ENCODE data around the gene COG7.
"Not testable (repeated sequence)": the region's sequence is repeated elsewhere in the genome, so short reads cannot be mapped to it uniquely, and the experiment has no call there.

Gene COG7

DNA sequence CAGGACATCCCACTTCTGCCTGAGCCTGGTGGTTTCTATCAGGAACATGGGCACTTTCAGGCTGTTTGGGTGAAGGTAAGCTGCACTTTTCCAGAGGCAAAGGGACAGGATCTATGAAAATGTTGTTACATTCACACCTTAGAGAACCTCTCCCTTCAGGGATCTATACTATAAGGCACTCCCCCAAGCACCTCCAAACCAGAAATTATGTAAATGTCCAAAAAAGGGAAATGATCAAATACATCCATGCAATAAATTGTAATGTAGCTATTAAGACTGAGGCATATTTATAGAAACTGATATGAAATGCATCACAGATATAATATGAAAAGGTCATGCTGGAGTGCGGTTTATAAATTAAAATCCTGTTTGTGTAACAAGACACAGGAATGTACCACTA is 23.3 kb upstream of the COG7 start:
- DNase-seq (ENCODE audit: low read depth in 2 of 2, low spot score in 1 of 2) = no peak

DNA sequence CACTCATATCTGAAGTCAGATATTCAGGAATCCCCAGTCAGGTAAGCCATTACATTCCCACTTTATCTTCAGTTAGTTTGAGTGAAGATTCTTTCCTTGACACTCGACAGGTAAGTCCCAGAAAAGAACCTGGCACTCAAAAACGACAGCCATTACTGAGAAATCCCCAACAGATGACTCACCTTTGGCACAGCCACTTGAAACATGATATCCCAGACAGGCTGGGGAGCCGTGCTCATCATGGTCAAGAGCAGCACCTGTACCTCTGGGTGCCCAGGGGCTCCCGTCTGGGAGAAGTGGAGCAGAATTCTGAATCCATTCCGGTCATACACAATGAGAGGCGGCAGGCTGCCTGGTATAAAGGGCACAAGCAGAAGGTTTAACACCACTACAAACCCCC is 16.8 kb upstream of the COG7 start:
- no peak for DNase-seq (ENCODE audit: low read depth in 2 of 2, low spot score in 1 of 2)

DNA sequence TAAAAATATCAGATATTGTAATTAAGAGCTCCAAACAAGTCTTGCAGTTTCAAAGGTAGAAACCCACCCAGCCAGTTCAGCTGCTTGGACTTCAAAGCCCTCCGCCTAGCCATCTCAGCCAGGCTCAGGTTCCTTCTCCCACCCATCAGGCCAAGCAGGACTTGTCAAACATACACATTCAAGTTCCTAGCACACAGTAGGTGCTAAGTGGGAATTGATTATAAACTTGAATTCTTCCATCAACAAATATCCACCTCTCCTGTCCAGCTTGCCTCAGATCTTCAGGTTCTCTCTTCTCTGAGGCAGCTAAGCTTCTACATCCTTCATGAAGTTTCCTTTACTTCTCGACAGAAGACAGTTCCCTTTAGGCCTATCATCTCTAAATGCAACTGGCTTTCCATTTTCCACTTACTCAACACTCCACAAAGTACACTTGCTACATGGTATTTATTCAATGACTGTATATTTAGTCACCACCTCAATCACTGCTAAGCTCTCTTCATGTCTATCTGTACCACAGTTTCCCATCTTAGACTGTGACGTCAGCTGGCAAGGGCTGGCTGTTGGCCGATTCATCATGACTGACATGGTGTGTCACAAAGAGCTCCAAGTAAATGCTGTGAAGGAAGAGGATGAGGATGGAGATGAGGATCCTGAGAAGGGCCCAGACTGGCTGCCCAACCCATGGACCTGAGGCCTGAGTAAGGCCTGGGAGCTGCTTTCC is 13.3 kb upstream of the COG7 start:
- no peak for DNase-seq (ENCODE audit: low read depth in 2 of 2, low spot score in 1 of 2)

DNA sequence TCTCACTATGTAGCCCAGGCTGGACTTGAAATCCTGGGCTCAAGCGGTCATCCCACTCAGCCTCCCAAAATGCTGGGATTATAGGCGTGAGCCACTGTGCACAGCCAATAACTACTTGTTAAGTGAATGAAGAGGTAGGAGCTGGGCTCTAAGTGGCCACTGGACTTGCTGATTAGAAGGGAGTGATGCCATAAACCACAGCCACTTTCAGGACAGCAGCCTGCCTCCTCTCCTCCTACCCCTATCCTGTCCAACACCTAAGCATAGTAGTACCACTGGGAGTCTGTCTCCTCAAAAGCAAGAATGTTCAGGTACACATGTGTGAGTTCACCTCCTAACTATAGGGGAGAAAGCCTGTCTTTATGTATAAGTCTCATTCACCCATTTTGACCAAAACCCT is 12.2 kb upstream of the COG7 start:
- no peak for DNase-seq (ENCODE audit: low read depth in 2 of 2, low spot score in 1 of 2)

DNA sequence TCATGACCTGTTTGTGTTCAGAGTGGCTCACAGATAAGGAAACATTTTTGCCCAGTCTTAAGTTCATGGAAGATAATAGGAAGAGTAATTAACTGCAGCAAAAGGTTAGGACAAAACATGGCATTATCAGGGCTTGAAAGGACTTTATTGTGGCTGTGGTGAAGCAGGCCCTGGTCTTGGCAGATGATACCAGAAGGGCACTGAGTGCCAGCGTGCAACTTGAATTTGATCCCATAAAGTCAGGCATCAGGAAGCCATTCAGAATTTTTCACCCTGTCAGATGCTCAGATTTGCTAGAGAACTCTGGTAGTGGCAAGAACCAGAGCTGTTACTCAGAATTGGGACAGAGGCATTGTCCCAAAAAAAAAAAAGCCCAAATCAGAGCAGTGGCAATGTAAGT is 11.2 kb upstream of the COG7 start:
- DNase-seq (ENCODE audit: low read depth in 2 of 2, low spot score in 1 of 2) = no peak

DNA sequence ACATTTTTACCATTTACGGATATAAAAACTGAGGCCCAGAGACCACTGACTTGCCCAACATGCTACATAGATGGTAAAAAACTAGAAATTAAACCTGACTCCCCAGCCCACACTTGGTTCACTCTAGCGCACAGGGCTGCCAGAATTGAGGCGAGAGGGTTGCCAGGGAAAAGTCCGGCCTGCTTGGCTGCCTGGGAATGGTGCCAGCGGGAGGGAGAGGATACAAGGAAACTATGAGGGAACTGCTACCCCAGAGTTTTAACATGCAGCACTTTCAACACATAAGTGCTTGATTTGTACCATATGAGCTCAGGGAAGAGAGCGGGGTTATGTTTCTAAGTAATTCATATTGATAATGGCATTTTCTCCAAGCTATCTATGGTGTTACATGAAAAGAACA is 10.0 kb upstream of the COG7 start:
- DNase-seq (ENCODE audit: low read depth in 2 of 2, low spot score in 1 of 2) = not testable (repeated sequence)

DNA sequence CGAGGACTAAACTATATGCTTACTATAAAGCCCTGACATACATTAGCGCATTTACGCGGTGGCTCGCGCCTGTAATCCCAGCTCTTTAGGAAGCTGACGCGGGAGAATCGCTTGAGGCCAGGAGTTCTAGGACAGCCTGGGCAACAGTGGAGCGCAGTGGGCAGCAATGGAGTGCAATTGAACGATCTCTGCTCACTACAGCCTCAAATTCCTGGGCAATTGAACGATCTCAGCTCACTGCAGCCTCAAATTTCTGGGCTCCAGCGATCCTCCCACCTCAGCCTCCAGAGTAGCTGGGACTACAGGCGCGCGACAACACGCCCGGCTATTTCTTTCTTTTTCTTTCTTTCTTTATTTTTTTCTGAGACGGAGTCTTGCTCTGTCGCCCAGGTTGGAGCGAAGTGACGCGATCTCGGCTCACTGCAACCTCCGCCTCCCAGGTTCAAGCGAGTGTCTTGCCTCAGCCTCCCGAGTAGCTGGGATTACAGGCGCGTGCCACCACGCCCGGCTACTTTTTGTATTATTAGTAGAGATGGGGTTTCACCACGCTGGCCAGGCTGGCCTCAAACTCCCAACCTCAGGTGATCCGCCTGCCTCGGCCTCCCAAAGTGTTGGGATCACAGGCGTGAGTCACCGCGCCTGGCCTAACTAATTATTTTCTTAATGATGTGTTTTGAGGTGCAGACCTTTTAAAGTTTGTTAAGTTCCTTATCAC is 506 bp upstream of the COG7 start:
- no peak for DNase-seq (ENCODE audit: low read depth in 2 of 2, low spot score in 1 of 2)

DNA sequence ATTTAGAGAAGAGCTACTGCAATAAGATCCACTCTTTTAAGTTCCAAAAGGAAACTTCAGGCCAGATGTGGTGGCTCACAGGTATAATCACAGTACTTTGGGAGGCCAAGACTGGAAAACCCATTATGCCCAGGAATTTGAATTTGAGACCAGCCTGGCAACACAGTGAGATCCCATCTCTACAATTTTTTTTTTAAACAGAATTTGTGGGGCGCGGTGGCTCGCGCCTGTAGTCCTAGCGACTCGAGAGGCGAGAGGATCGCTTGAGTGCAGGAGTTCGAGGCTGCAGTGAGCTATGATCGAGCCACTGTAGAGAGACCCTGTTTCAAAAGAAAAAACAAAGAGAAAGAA is 793 bp downstream of the COG7 start:
- DNase-seq (ENCODE audit: low read depth in 2 of 2, low spot score in 1 of 2) = no peak

DNA sequence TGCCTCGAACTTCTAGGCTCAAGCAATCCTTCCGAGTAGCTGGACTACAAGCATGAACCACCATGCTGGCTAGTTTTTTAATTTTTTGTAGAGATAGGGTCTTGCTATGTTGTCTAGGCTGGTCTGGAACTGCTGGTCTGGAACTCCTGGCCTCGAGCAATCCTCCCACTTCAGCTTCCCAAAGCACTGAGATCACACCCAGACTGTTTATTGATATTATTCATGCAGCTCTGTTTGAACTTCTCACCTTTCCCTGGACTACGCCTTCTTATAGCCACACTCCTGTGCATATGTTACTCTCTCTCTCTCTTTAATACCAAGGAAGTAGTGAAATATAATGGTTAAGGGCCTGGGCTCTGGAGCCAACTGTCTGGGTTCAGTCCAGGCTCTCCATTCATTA is 4.6 kb downstream of the COG7 start:
- DNase-seq (ENCODE audit: low read depth in 2 of 2, low spot score in 1 of 2) = no peak

DNA sequence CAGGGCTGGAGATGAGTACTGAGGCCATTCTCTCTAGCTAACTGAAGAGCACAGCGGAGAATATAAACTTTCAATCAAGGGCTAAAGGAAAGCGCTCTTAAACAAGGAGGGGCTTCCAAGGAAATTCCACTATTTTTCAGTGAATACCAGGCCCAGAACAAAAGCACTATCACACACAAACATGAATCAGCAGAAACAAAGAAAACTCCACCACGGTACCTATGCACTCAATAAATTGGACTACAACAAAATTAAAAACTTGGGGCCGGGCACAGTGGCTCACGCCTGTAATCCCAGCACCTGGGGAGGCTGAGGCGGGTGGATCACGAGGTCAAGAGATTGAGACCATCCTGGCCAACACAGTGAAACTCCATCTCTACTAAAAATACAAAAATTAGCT is 15.4 kb downstream of the COG7 start:
- not testable (repeated sequence) for DNase-seq (ENCODE audit: low read depth in 2 of 2, low spot score in 1 of 2)

DNA sequence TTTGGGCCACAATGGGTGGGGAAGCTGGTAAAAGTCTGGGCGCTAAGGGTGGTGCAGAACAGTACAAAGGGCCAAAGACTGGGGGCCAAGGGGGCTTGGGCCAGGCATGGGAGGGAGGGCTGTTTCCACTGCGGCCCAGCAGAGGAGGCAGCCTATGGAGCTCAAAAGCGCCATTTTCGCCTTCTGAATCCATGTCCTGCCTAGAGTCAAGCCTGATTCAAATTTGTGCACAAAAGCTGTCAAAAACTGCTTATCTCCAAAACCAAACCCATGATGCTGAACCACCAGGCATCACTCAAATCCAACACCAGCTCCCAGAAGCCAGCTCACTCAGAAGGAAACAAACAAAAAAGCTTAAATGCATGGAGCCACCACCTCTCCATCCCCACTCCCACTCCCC is 16.0 kb downstream of the COG7 start:
- DNase-seq (ENCODE audit: low read depth in 2 of 2, low spot score in 1 of 2) = no peak

DNA sequence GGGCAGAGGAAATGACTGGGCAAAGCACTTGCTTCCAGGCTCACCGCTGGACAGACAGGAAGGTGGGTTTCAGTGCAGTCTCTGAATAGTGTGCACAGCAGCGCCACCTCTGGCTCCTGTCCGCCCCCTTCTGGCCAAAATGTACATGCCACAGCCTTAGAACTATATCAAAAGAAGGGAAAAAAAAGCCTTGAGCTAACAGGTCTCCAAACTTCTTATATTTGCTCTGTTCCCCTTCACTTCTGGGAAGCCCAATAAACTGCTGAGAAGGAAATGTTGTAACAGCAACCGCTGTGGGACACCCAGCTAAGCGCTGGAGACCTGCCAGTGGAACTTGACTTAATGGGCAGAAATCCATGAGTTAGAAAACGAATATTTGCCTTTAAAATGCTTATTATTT is 17.5 kb downstream of the COG7 start:
- peak; percentile 15 to 34 for DNase-seq (ENCODE audit: low read depth in 2 of 2, low spot score in 1 of 2)

DNA sequence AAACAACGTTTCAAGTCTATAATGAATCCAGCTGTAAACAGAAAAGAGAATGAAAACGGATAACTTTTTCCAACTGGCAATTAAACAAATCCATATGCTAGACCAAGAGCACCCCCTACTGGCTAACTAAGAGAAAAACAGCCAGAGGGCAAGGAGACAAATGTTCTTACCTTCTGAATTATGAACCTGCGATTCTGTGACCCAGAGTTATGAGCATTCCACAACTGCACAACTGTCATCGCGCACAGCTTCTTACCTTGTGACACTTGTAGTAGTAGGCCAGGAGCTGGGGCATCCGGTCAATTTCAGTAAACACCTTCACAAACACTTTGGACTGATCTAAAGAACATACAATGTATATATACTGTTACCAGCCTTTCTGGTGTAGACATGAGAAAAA is 18.6 kb downstream of the COG7 start:
- no peak for DNase-seq (ENCODE audit: low read depth in 2 of 2, low spot score in 1 of 2)

DNA sequence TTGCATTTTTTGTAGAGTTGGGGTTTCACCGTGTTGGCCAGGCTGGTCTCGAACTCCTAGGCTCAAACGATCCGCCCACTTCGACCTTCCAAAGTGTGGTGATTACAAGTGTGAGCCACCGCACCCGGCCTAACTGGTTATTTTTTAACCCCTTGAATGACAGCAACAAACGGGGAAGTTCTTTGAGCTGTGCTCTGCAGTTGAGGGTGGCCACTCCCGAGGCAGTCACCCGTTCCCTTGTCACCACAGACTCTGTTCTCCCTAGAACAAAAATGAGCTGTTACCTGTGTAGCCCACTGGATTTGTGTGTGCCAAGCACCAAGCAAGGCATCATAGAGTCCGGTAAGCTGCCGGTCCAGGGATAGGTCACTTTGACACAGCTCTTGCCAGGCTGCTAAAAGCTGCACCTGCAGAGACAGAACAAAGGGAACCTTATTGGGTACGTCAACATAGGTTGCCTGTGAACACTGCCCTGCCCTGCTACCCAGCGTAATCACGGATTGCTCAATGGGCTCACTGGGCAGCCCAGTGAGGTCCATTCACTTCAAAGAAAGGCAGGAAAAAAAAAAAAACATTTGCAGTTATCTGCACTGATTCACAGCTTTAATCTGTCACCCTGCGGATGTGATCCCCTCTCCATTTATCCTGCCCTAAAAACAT is 19.6 kb downstream of the COG7 start:
- no peak for DNase-seq (ENCODE audit: low read depth in 2 of 2, low spot score in 1 of 2)

DNA sequence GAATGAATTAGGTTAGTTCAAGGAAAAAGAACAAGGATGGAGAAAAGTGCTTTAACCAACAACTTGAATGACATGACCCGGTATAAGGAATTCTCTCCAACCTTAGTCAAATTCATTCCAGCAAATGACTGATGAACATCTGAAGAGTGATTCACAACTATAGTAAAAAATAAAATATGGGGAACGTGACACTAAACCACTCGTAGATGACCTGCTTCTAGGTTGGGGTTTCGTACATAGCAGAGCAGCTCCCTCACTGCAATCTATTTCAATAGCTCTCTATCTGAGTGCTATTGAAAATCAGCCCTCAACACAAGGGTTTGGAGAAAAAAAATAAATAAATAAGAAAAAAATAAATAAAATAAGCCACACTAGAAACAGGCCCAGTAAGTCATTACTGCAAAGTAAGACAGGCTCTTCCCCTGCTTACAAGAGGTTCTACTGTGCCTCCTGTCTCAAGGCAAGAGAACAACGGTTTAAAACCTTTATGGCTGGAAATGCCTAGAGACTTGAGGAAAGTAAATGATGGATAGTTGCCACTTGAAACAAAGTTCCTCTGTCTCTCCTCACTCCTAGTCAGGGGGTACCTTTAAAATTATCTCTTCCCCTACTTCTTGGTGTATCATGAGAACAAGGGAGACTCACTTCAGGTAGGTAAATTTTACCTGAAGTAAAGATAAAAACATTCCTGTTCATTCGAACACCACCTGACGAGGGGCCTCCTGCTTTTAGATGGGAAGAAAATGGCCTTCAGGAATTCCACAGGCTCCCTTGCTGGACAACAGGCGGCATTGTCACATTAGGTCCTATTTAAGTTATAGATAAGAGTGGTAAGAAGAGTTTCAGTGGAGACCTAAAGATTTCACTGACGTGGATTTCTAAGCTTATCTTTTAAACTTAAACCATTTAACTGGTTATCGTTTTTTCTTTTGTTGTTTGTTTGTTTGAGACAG is 20.5 kb downstream of the COG7 start:
- DNase-seq (ENCODE audit: low read depth in 2 of 2, low spot score in 1 of 2) = no peak

DNA sequence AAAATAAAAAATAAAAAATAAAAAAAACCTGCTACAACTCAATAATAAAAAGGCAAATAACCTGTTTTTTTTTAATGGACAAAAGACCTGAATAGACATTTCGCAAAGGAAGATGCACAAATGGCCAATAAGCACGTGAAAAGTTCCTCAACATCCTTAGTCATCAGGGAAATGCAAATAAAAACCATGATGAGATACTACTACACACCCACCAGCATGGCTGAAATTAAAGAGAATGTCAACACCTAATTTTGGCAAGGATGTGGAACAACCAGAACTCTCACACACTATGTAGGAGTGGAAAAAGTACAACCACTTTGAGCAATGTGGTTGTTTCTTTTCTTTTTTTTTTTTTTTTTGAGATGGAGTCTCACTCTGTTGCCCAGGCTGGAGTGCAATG is 24.6 kb downstream of the COG7 start:
- no peak for DNase-seq (ENCODE audit: low read depth in 2 of 2, low spot score in 1 of 2)

DNA sequence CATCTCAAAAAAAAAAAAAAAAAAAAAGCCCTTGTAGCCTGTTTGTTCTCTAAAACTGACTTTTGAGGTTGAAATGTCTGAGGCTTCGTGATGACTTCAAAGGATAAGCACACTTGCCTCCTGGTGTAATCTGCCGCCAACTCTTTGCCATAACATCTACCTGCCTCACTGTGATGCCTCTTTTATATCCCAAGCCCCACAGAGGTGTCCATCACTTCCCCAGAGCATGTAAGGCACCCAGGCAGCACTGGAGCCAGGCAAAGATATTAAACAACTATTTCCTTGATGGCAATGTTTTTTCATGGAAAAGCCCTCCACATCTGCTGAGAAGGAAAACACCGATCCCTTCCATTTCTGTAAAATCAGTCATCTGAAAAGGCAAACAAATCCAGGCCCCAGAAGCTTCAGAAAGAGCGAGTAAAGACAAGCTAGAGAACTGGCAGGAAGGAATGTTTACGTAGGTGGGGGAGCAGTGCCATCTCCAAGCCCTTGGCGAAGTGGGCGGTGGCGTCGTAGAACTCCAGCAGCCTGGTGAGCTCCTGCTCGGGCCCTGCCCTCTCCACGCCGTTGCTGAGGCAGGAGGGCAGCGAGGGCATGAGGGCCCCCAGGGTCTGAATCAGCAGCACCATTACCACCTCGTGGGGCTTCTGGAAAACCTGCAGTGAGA is 28.6 kb downstream of the COG7 start:
- no peak for DNase-seq (ENCODE audit: low read depth in 2 of 2, low spot score in 1 of 2)

DNA sequence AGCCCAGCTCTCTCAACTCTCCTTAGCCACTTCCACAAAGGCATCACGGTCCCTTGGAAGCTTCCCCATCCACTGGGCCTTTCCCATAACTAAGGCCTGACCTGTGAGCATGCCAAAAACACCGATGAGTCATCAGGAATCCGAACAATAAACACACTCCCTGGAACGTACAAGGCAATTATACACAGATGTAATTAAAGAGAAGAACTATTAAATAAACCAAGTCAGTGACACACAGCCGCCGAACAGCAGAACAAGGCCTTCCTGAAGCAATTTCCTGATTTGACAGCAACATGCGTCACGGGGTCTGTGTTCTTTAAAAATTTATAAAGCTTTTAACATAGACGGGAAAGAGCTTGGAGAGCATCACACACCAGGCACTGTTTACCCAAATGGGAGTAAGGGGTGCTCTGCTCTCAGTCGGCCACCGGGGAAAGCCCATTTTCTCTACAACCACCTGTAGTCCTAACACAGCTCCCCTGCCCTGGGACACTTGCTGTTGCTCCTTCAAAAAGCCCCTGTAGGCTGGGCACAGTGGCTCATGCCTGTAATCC is 29.4 kb downstream of the COG7 start:
- DNase-seq (ENCODE audit: low read depth in 2 of 2, low spot score in 1 of 2) = no peak

DNA sequence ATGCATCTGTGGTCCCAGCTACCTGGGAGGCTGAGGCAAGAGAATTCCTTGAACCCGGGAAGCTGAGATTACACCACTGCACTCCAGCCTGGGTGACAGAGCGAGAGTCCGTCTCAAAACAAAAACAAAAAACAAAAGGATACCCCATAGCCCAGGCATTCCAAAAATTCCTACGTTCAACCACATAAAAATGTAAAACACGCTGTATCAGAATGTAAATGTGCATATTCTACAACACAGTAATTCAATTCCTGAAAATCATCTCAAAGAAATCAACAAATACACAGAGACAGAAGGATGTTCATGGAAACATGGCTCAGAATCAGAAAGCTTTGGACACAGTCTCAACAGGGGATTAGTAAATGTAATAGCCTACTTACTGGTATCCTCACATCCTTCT is 33.0 kb downstream of the COG7 start:
- DNase-seq (ENCODE audit: low read depth in 2 of 2, low spot score in 1 of 2) = no peak

DNA sequence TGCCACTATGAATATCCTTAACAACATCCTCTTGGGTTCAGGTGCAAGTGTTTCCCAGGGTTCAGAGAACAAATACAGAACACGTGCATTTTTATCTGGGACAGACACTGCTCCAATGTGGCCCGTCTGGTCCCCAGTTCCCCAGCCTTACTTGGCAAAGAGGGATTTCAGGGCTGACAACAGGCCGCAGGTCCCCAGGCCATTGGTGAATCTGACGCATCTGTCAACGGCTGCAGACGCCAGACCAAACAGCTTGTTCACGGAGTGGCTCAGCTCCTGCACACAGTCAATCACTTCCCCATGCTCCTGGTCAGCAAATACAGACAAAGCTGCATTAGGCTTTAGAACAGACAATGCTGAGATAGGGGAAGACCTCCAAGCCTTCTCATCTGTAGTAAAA is 36.2 kb downstream of the COG7 start:
- DNase-seq (ENCODE audit: low read depth in 2 of 2, low spot score in 1 of 2) = no peak

DNA sequence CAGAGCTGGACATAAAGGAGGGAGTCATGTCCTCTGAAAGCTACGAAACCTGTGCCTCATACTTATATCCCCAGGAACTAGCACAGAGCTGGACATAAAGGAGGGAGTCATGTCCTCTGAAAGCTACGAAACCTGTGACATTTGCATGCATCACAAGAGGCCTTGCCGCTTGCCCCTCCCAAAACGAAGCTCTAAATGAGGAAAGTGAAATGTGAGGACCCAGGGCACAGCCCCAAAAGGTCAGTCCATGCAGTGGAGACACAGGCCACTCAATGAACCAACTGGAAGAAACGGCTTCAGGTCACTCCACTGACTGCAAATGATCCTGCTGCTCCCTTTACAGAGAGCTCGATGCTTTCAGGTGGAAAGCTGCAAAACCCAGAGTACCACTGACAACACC is 38.3 kb downstream of the COG7 start:
- DNase-seq (ENCODE audit: low read depth in 2 of 2, low spot score in 1 of 2) = no peak

Measured in stimulated activated CD8-positive, alpha-beta memory T cell treated with anti-CD3 and anti-CD28 coated beads, Interleukin-4, amount 100 ng/mL, for 1 hour (primary cell).